ENCODE results near the gene FAM98C. TPM values are rescaled to one million over a fixed set of nuclear protein-coding genes. Genes with fewer than 3 reads are reported as not detected.

The FAM98C gene
- total RNA-seq, 1 donor from 2014 or later: 4.0 TPM

GRCh38 chr19:38453596-38453995 is 50.7 kb downstream of the FAM98C start:
- no peak for DNase-seq (ENCODE audit: low read depth in 2 of 2)

- peak; percentile 21 to 31 for DNase-seq (ENCODE audit: low read depth in 2 of 2)
Measured at GRCh38 chr19:38455031-38455430, 52.1 kb downstream of the FAM98C start.

DNA sequence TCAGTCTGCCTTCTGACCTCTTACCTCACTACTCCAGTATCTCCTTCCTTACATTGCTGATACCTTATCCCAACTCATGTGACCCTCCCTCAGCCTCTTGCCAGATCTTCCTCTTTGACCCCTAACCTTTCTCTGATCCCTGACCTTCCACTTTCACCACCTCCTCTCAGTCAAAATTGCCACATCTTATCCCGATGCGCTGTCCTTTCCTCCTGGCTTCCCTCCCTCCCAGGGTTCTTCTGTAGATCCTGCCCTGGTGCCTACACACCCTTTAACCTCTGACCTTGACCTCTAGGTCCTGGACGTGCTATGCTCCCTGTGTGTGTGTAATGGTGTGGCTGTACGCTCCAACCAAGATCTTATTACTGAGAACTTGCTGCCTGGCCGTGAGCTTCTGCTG is 54.3 kb downstream of the FAM98C start:
- DNase-seq (ENCODE audit: low read depth in 2 of 2): no peak

DNA sequence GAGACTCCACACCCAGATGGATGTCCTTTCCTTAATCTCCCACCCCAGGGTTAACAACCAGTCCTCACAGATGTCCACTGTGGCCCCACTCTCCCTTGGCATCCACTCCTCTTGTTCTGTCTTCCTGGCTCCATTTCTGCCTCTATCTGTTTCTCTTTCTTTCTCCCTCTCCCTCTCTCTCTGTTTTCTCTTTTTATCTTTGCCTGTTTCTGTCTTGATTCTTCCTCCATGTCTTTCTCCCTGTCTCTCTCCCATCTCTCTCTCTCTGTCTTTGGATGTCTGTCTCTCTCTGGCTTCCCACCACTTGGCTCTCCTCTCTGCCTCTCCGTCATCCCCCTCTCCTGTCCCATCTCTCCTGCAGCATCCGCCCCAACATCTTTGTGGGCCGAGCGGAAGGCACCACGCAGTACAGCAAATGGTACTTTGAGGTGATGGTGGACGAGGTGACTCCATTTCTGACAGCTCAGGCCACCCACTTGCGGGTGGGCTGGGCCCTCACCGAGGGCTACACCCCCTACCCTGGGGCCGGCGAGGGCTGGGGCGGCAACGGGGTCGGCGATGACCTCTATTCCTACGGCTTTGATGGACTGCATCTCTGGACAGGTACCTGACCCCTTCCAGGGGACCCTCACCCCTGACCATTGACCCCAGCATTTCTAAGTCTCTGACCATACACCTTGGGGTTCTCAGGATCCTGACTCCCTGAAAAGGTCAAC is 55.0 kb downstream of the FAM98C start:
- no peak for DNase-seq (ENCODE audit: low read depth in 2 of 2)

Other genes with a start within 250 kb of the FAM98C start
- gene DPF1, start 178.9 kb upstream of the FAM98C start, total RNA-seq: under 0.01 and 0.22 TPM in 2 replicates
- gene PPP1R14A, start 146.7 kb upstream of the FAM98C start, total RNA-seq: 1.6 and 2.6 TPM in 2 replicates
- gene SPINT2, start 138.5 kb upstream of the FAM98C start, total RNA-seq: 26.8 and 27.0 TPM in 2 replicates
- gene C19orf33, start 98.8 kb upstream of the FAM98C start, total RNA-seq: 0.40 and 2.2 TPM in 2 replicates
- gene YIF1B, start 87.1 kb upstream of the FAM98C start, total RNA-seq: 54.0 and 65.4 TPM in 2 replicates
- 5.2 and 5.4 TPM in 2 replicates for gene KCNK6, start 83.2 kb upstream of the FAM98C start, total RNA-seq
- gene CATSPERG, start 67.3 kb upstream of the FAM98C start, total RNA-seq: 0.44 and 1.8 TPM in 2 replicates
- gene PSMD8, start 28.5 kb upstream of the FAM98C start, total RNA-seq: 178 and 202 TPM in 2 replicates
- gene GGN, start 15.1 kb upstream of the FAM98C start, total RNA-seq: 0.22 TPM in 1 of 2 replicates, not detected in the other
- gene SPRED3, start 14.4 kb upstream of the FAM98C start, total RNA-seq: under 0.01 and 0.87 TPM in 2 replicates
- gene RASGRP4, start 23.1 kb downstream of the FAM98C start, total RNA-seq: not detected in 2 replicates
- gene RYR1, start 30.6 kb downstream of the FAM98C start, total RNA-seq: not detected in 2 replicates
- gene MAP4K1, start 214.9 kb downstream of the FAM98C start, total RNA-seq: not detected in 2 replicates
- gene EIF3K, start 216.1 kb downstream of the FAM98C start, total RNA-seq: 260 and 318 TPM in 2 replicates
- 131 and 136 TPM in 2 replicates for gene ACTN4, start 244.6 kb downstream of the FAM98C start, total RNA-seq